Measurements from ENCODE around the gene COL5A2. TPM values are rescaled to one million over a fixed set of nuclear protein-coding genes. Genes with fewer than 3 reads are reported as not detected.

COL5A2 gene
- total and polyA plus RNA-seq, 9 of the 15 experiments (the other 6 are each of a cell fraction or from before 2014, with no cell fraction given) = 0.01 to 0.54 (median 0.19) TPM

DNA sequence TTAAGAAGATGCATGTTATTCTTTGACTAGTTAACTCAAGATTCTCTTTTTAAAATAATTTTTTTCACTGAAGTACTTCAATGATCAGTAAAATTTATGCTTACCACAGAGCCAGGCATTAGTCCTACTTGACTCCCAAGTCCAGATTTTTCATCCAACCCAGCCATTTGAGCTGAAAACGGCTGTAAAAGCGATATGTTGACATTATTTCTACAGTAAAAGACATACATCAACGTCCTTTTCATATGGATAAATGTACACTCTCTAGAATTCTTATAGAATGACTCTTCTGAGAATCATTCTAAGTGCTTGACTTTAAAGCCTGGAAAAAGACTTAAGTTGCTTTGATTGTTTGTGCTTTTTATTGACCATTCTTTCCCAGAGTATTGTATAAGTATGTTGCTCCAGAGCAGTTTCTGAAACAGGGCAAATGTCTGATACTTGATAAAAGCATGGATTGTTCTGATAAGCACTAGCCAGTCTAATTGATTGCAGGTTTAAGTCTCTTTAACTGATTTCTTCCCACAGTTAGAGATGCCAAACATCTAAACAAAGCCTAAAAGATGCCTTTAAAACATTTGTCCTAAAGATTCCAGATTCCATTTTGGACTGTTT, 90.9 kb downstream of the COL5A2 start (continued):
- TF ChIP-seq, protein P1, sequence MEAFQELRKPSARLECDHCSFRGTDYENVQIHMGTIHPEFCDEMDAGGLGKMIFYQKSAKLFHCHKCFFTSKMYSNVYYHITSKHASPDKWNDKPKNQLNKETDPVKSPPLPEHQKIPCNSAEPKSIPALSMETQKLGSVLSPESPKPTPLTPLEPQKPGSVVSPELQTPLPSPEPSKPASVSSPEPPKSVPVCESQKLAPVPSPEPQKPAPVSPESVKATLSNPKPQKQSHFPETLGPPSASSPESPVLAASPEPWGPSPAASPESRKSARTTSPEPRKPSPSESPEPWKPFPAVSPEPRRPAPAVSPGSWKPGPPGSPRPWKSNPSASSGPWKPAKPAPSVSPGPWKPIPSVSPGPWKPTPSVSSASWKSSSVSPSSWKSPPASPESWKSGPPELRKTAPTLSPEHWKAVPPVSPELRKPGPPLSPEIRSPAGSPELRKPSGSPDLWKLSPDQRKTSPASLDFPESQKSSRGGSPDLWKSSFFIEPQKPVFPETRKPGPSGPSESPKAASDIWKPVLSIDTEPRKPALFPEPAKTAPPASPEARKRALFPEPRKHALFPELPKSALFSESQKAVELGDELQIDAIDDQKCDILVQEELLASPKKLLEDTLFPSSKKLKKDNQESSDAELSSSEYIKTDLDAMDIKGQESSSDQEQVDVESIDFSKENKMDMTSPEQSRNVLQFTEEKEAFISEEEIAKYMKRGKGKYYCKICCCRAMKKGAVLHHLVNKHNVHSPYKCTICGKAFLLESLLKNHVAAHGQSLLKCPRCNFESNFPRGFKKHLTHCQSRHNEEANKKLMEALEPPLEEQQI (IDR thresholded peaks at IDR 0.05) = no peak
- no peak for TF ChIP-seq BCOR (IDR thresholded peaks at IDR 0.05)

DNA sequence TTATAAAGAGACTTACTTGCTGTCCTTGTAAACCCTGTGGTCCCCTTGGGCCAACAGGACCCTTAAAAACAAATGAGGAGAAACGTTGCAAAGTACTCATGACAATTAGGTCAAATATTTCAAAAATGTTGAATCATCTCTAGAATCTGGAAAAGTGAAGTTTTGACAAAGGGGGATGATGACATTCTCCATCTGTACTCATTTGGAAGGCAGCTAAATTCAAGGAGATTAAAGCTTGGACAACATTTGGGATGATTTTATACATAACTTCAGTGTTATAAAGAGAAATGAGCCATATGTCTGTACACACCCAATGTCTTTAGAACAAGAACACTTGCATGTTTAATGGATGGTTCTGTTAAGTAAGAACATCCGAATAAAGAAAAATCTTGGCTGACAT, 92.9 kb downstream of the COL5A2 start:
- Histone ChIP-seq H3K9me3 (replicated peaks; ENCODE audit: control insufficient read depth, insufficient read depth, low read depth, low read length) (no peaks in the 10 kb centered on the region), H3K4me2 (ENCODE audit: insufficient read depth, low read length) (no peak overlapping the region), H3K9ac (ENCODE audit: insufficient read depth in 1 of 2, low read depth in 2 of 2, low read length in 2 of 2) (no peak overlapping the region), H2AFZ (ENCODE audit: low read depth, low read length) (no peak overlapping the region), H3K27ac (ENCODE audit: extremely low read depth, low read depth, low read length) (no peak overlapping the region), H3K9me1 (ENCODE audit: control insufficient read depth, insufficient read depth, low read length) (no peaks in the 10 kb centered on the region), H3K36me3 (ENCODE audit: control insufficient read depth, insufficient read depth, low read length) (no peaks in the 10 kb centered on the region), H3K4me3 (no peak overlapping the region), H3K27me3 (ENCODE audit: control insufficient read depth in 2 of 2, insufficient read depth in 2 of 2, low read length in 2 of 2) (no peaks in the 10 kb centered on the region), H3K79me2 (ENCODE audit: control insufficient read depth, insufficient read depth, low read length) (no peaks in the 10 kb centered on the region), H3K4me1 (replicated peaks in 1 of 2; ENCODE audit: control insufficient read depth in 2 of 2, insufficient read depth in 2 of 2, low read length in 2 of 2) (no peaks in the 10 kb centered on the region), H4K20me1 (replicated peaks; ENCODE audit: control insufficient read depth, insufficient read depth, low read length) (no peaks in the 10 kb centered on the region)
- WGBS (ENCODE audit: insufficient coverage, low coverage, missing lambda C conversion rate) = 0% methylated on average over 2 of the region's 2 CpGs
- BruUV-seq (replicated peaks) = no TSS peak
- ATAC-seq (no peak), FAIRE-seq (no peak), DNase-seq (ENCODE audit: extremely low read depth in 1 of 4, low spot score in 3 of 4) (no peak)
- intact Hi-C loops (cut with micrococcal nuclease) = no loop called here
- ChIA-PET POLR2A (no interaction called here), CTCF (ENCODE audit: low intra/inter-chr PET ratio) (no interaction called here)
- in situ Hi-C loops (cut with MboI) = no loop called here
- TF ChIP-seq GABPA (tag; conservative IDR thresholded peaks at IDR 0.05; ENCODE audit: low read depth) (no peak), E2F3 (CRISPR knock-in tag; IDR thresholded peaks at IDR 0.05) (no peak), HOXB6 (CRISPR knock-in tag; IDR thresholded peaks at IDR 0.05; ENCODE audit: borderline replicate concordance) (no peak), EP300 (IDR thresholded peaks at IDR 0.05; ENCODE audit: low read length) (no peak), ZNF561 (CRISPR knock-in tag; conservative IDR thresholded peaks at IDR 0.05) (no peak), ZFP1 (CRISPR knock-in tag; IDR thresholded peaks at IDR 0.05) (no peak), KDM2B (CRISPR knock-in tag; IDR thresholded peaks at IDR 0.05) (no peak), CREB1 (IDR thresholded peaks at IDR 0.05) (no peak), CREB1 (CRISPR knock-in tag; IDR thresholded peaks at IDR 0.05) (no peak), ELF1 (tag; IDR thresholded peaks at IDR 0.05) (no peak), ZKSCAN8 (CRISPR knock-in tag; IDR thresholded peaks at IDR 0.05) (no peak), HMGN3 (IDR thresholded peaks at IDR 0.05; ENCODE audit: borderline replicate concordance, extremely low read depth, insufficient read length, low read depth, low read length) (no peak), POU5F1 (IDR thresholded peaks at IDR 0.05; ENCODE audit: borderline replicate concordance, low read depth, low read length, partially characterized antibody) (no peak), SPI1 (IDR thresholded peaks at IDR 0.05; ENCODE audit: borderline replicate concordance, low read depth, low read length) (no peak)
- TF ChIP-seq, protein P2, sequence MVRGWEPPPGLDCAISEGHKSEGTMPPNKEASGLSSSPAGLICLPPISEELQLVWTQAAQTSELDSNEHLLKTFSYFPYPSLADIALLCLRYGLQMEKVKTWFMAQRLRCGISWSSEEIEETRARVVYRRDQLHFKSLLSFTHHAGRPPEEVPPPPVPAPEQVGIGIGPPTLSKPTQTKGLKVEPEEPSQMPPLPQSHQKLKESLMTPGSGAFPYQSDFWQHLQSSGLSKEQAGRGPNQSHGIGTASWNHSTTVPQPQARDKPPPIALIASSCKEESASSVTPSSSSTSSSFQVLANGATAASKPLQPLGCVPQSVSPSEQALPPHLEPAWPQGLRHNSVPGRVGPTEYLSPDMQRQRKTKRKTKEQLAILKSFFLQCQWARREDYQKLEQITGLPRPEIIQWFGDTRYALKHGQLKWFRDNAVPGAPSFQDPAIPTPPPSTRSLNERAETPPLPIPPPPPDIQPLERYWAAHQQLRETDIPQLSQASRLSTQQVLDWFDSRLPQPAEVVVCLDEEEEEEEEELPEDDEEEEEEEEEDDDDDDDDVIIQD (CRISPR knock-in tag; IDR thresholded peaks at IDR 0.05) = no peak
- TF ChIP-seq, protein P3, sequence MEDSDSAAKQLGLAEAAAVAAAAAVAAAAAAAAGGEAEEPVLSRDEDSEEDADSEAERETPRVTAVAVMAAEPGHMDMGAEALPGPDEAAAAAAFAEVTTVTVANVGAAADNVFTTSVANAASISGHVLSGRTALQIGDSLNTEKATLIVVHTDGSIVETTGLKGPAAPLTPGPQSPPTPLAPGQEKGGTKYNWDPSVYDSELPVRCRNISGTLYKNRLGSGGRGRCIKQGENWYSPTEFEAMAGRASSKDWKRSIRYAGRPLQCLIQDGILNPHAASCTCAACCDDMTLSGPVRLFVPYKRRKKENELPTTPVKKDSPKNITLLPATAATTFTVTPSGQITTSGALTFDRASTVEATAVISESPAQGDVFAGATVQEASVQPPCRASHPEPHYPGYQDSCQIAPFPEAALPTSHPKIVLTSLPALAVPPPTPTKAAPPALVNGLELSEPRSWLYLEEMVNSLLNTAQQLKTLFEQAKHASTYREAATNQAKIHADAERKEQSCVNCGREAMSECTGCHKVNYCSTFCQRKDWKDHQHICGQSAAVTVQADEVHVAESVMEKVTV (CRISPR knock-in tag; IDR thresholded peaks at IDR 0.05) = no peak
